Right lobe of liver (tissue), 6 donors: Measurements from ENCODE around the gene SLC9A5. TPM values are rescaled to one million over a fixed set of nuclear protein-coding genes. Genes with fewer than 3 reads are reported as not detected.

Experiments
- ATAC-seq, 4 donors: fragments of 200-7000 bp; cut with Tn5 transposase; one replicate each; pipeline ENCODE4 v1.9.1; 2020; ENCODE audit warnings: mild to moderate bottlenecking in 4 of 4, moderate library complexity in 4 of 4
- DNase-seq, 3 donors: peaks; one replicate each; pipeline ENCODE4 v3.0.0-alpha.2; 2020
- H3K27ac ChIP-seq, 3 donors: fragments of 200-600 bp; one replicate each; pipeline ENCODE4 v1.8.0; 2022
- H3K27me3 ChIP-seq, 2 donors: fragments of 200-600 bp; one replicate each; pipeline ENCODE4 v1.8.0; 2022
- H3K36me3 ChIP-seq, 4 donors: fragments of 200-600 bp; sonication (generic) in 1 of 4; one replicate each; pipeline versions ENCODE4 v1.5.1 to v1.8.0; 2017 to 2022; ENCODE audit warnings: control low read depth in 1 of 4
- H3K4me1 ChIP-seq, 4 donors: fragments of 200-600 bp; sonication (generic) in 1 of 4; one replicate each; pipeline versions ENCODE4 v1.5.1 to v1.8.0; 2017 to 2022; ENCODE audit warnings: control low read depth in 1 of 4
- H3K4me3 ChIP-seq, 3 donors: fragments of 200-600 bp; one replicate each; pipeline ENCODE4 v1.8.0; 2022
- H3K9me3 ChIP-seq, 4 donors: fragments of 200-600 bp; sonication (generic) in 1 of 4; one replicate each; pipeline versions ENCODE4 v1.5.1 to v1.8.0; 2017 to 2022; ENCODE audit warnings: control low read depth in 1 of 4
- CTCF ChIP-seq, 4 donors: fragments of 200-600 bp in 3 of 4; fragments of 450-650 bp in 1 of 4; IDR thresholded peaks; one replicate each; pipeline versions ENCODE4 v1.5.1 to v1.8.0; 2016 to 2022; ENCODE audit warnings: antibody characterized with exemption in 4 of 4, mild to moderate bottlenecking in 2 of 4
- POLR2A ChIP-seq: fragments of 450-650 bp; IDR thresholded peaks from one replicate; pipeline ENCODE4 v1.6.1; 2017; ENCODE audit warnings: antibody characterized with exemption, mild to moderate bottlenecking
- WGBS: methylation state at CpG from one replicate; pipeline ENCODE4 v1.1.6; 2018; ENCODE audit warnings: low coverage, low lambda C conversion rate; ENCODE audit not compliant: insufficient coverage; ENCODE audit errors: missing lambda C conversion rate; 5-methylcytosine and 5-hydroxymethylcytosine counted together
- intact Hi-C, 2 donors: fragments of 100-400 bp; cut with DNase I; formaldehyde crosslinking; loops; one replicate each; pipeline versions ENCODE4 v1.11.2 to v1.14.1; 2022
- total RNA-seq, 6 experiments: library from RNA; depleted of rRNA in 2 of 6; stranded (reverse); fragments of >200 nt in 2 of 6; fragmentation: NEBNext Ultra II Directional in 3 of 6; extraction: Animal tissue kit (Norgen Biotek cat#: 25700) in 3 of 6; gene quantifications; one replicate each; pipeline versions ENCODE4 v1.1.0 to v1.2.4, GENCODE V29; 2016 to 2023
- donor health status: DM: no; HTN: yes; CAD: no.
- donor health status: DM: no; HTN: no; CAD: no.
- donor health status: DM: no; HTN: no; CAD: no.
- donor health status: DM: no; HTN: yes; CAD: no.
- donor health status: DM: no; HTN: yes; CAD: no.

SLC9A5 gene
- total RNA-seq, 6 experiments from 2014 or later: 0.06 to 0.53 (median 0.15) TPM

- DNase-seq (peak in 2 of 3 donors; percentile 64 to 68), ATAC-seq (peak; percentile 78 to 92 (median 84))
- H3K4me1 ChIP-seq: no peaks in the 10 kb centered on the region
- WGBS: 51% methylated on average over 6 of the region's 34 CpGs
- H3K27ac ChIP-seq: no peak overlapping the region
- intact Hi-C loops: no loop called here
- no peak overlapping the region for H3K4me3 ChIP-seq
- H3K36me3 ChIP-seq: no peaks in the 10 kb centered on the region
- no peaks in the 10 kb centered on the region for H3K27me3 ChIP-seq
- H3K9me3 ChIP-seq: no peaks in the 10 kb centered on the region
- TF ChIP-seq POLR2A: no peak
- peak; percentile 55 to 66 (median 58) for TF ChIP-seq CTCF (IDR thresholded peaks at IDR 0.05)
These were observed 36.2 kb downstream of the SLC9A5 start for GRCh38 chr16:67284699-67285646.

GRCh38 chr16:67286441-67287235 is 37.9 kb downstream of the SLC9A5 start:
- TF ChIP-seq POLR2A (no peak), CTCF (IDR thresholded peaks at IDR 0.05) (no peak)
- ATAC-seq (no peak), DNase-seq (no peak)
- no peak overlapping the region for H3K4me3 ChIP-seq
- no peaks in the 10 kb centered on the region for H3K9me3 ChIP-seq
- WGBS: 96% methylated on average over 7 of the region's 28 CpGs
- intact Hi-C loops: no loop called here
- H3K27me3 ChIP-seq: no peaks in the 10 kb centered on the region
- no peak overlapping the region for H3K27ac ChIP-seq
- H3K4me1 ChIP-seq: no peaks in the 10 kb centered on the region
- H3K36me3 ChIP-seq: no peaks in the 10 kb centered on the region

- WGBS: no CpG with 5 or more reads among the region's 14 CpGs
- TF ChIP-seq CTCF (IDR thresholded peaks at IDR 0.05): no peak
- TF ChIP-seq POLR2A: no peak
These were observed 39.2 kb downstream of the SLC9A5 start for GRCh38 chr16:67287960-67288359.

GRCh38 chr16:67291461-67291860 is 42.7 kb downstream of the SLC9A5 start:
- intact Hi-C loops: no loop called here
- H3K27ac ChIP-seq: no peak overlapping the region
- no peak overlapping the region for H3K4me3 ChIP-seq
- WGBS: 61% methylated on average over 6 of the region's 7 CpGs
- no peak for DNase-seq
- H3K4me1 ChIP-seq: no peaks in the 10 kb centered on the region
- H3K36me3 ChIP-seq: no peaks in the 10 kb centered on the region
- H3K9me3 ChIP-seq: no peaks in the 10 kb centered on the region
- H3K27me3 ChIP-seq: no peaks in the 10 kb centered on the region
- no peak for ATAC-seq
- TF ChIP-seq POLR2A: no peak
- no peak for TF ChIP-seq CTCF (IDR thresholded peaks at IDR 0.05)

More at GRCh38 chr16:67287960-67288359, 39.2 kb downstream of the SLC9A5 start:
- Histone ChIP-seq H3K27me3 (no peaks in the 10 kb centered on the region), H3K27ac (no peak overlapping the region), H3K9me3 (no peaks in the 10 kb centered on the region), H3K36me3 (no peaks in the 10 kb centered on the region), H3K4me3 (no peak overlapping the region), H3K4me1 (no peaks in the 10 kb centered on the region)
- DNase-seq (no peak), ATAC-seq (no peak)
- intact Hi-C loops: no loop called here
